Naive thymus-derived CD4-positive, alpha-beta T cell (primary cell): ENCODE measurements around the gene FRRS1. TPM values are rescaled to one million over a fixed set of nuclear protein-coding genes. Genes with fewer than 3 reads are reported as not detected.

Experiments
- ATAC-seq: fragments of 150-1000 bp; cut with Tn5 transposase; 2 replicates; pipeline ENCODE4 v1.10.0; 2021; ENCODE audit warnings: mild to moderate bottlenecking, moderate library complexity
- CTCF ChIA-PET: fragments of 350-600 bp; sonication (Branson Sonifier 250); formaldehyde crosslinking; loops from one replicate; lab custom pipeline; 2021; ENCODE audit warnings: antibody characterized with exemption; lab: Charles Lee
- POLR2A ChIA-PET: fragments of 350-600 bp; sonication (Branson Sonifier 250); formaldehyde crosslinking; loops from one replicate; lab custom pipeline; 2021; ENCODE audit warnings: antibody characterized with exemption, inconsistent platforms; lab: Charles Lee
- DNase-seq, 9 donors: peaks; one replicate each; pipeline versions ENCODE4 v3.0.0 to v3.0.0-alpha.2; 2020 to 2022; ENCODE audit warnings: mixed read lengths in 1 of 9
- H3K27ac ChIP-seq: one replicate; pipeline ENCODE4 v1.7.0; 2013; ENCODE audit warnings: mild to moderate bottlenecking, low read depth, low read length, moderate library complexity
- H3K27me3 ChIP-seq, 2 donors: one replicate each; pipeline ENCODE4 v1.7.0; 2013; ENCODE audit warnings: low read length in 2 of 2, mild to moderate bottlenecking in 2 of 2, moderate library complexity in 2 of 2; ENCODE audit not compliant: control insufficient read depth in 2 of 2, insufficient read depth in 2 of 2
- H3K36me3 ChIP-seq, 3 experiments: 1 replicate in 2 of 3; 2 replicates in 1 of 3; pipeline ENCODE4 v1.7.0; 2013; ENCODE audit warnings: low read length in 3 of 3, mild to moderate bottlenecking in 3 of 3, moderate library complexity in 1 of 3; ENCODE audit not compliant: insufficient read depth in 3 of 3, control insufficient read depth in 2 of 3
- H3K4me1 ChIP-seq, 2 donors: one replicate each; pipeline ENCODE4 v1.7.0; 2013; ENCODE audit warnings: low read length in 2 of 2, mild to moderate bottlenecking in 2 of 2, moderate library complexity in 1 of 2; ENCODE audit not compliant: control insufficient read depth in 2 of 2, insufficient read depth in 2 of 2
- H3K4me3 ChIP-seq: 2 replicates; pipeline ENCODE4 v1.7.0; 2013; ENCODE audit warnings: mild to moderate bottlenecking, low read length
- H3K9me3 ChIP-seq, 3 experiments: 1 replicate in 2 of 3; 2 replicates in 1 of 3; pipeline ENCODE4 v1.7.0; 2013; ENCODE audit warnings: low read length in 3 of 3; ENCODE audit not compliant: control insufficient read depth in 2 of 3
- H3K27ac Mint-ChIP-seq, 9 donors: one replicate each; pipeline ENCODE4 v1.8.0; 2020 to 2022; ENCODE audit warnings: mixed read lengths in 9 of 9, mild to moderate bottlenecking in 8 of 9, moderate library complexity in 5 of 9, inconsistent platforms in 2 of 9
- H3K27me3 Mint-ChIP-seq, 5 donors: one replicate each; pipeline ENCODE4 v1.8.0; 2021 to 2022; ENCODE audit warnings: mixed read lengths in 5 of 5, mild to moderate bottlenecking in 1 of 5
- H3K36me3 Mint-ChIP-seq, 5 donors: one replicate each; pipeline ENCODE4 v1.8.0; 2020 to 2022; ENCODE audit warnings: mixed read lengths in 5 of 5, mild to moderate bottlenecking in 3 of 5, inconsistent platforms in 1 of 5
- H3K4me1 Mint-ChIP-seq, 7 donors: one replicate each; pipeline ENCODE4 v1.8.0; 2020 to 2022; ENCODE audit warnings: mixed read lengths in 7 of 7, mild to moderate bottlenecking in 3 of 7, inconsistent platforms in 1 of 7
- H3K4me3 Mint-ChIP-seq, 10 donors: one replicate each; pipeline ENCODE4 v1.8.0; 2020 to 2022; ENCODE audit warnings: mild to moderate bottlenecking in 10 of 10, mixed read lengths in 10 of 10, moderate library complexity in 6 of 10, inconsistent platforms in 2 of 10
- H3K9me3 Mint-ChIP-seq, 11 donors: one replicate each; pipeline ENCODE4 v1.8.0; 2020 to 2022; ENCODE audit warnings: mixed read lengths in 11 of 11, mild to moderate bottlenecking in 4 of 11, inconsistent platforms in 1 of 11, moderate library complexity in 1 of 11
- intact Hi-C, 2 donors: fragments of 100-400 bp; cut with micrococcal nuclease; formaldehyde crosslinking; loops; one replicate each; pipeline ENCODE4 v1.15.1; 2023
- polyA plus RNA-seq, 2 donors: library from polyadenylated mRNA; unstranded; fragments of 300-500 nt; fragmentation: Illumina TruSeq; gene quantifications; one replicate each; pipeline ENCODE4 v1.2.3, GENCODE V29; 2021
- total RNA-seq, 6 experiments: library from RNA in 5 of 6; stranded (reverse) in 5 of 6; gene quantifications; 1 replicate in 5 of 6; 2 replicates in 1 of 6; pipeline ENCODE4 v1.2.3 and lab custom pipeline; 2021 to 2026

The FRRS1 gene
- total and polyA plus RNA-seq, 7 experiments from 2014 or later, result 0.10 to 1.4 (median 0.55) TPM; not detected in 1

DNA sequence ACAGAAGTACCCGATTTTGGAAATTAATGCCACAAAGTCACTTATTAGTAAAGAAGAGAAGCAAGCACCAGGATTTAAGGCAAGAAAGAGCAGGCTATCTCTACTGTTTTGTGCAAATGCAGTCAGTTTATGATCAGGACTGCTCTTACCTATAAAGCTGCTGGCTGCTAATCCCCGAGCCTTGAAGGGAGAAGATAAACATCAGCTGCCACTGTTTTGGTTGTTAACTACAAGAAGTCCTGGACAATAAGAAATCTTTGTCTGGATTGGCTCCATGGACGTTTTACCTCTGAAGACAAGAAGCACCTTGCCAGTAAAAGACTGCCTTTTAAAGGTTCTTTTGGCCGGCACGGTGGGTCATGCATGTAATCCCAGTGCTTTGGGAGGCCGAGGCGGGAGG, 21.4 kb downstream of the FRRS1 start:
- no peak for DNase-seq
- no peak overlapping the region for H3K4me3 Mint-ChIP-seq
- H3K36me3 ChIP-seq, result no peaks in the 10 kb centered on the region
- no peak for ATAC-seq
- H3K4me1 Mint-ChIP-seq, result peaks cover 0 to 1% (median 0%) of the 10 kb centered on the region in 7 donors
- POLR2A ChIA-PET, result no interaction called here
- no peak overlapping the region for H3K4me3 ChIP-seq
- H3K9me3 ChIP-seq, result no peaks in the 10 kb centered on the region
- H3K27ac Mint-ChIP-seq, result no peak overlapping the region
- CTCF ChIA-PET, result no interaction called here
- H3K27ac ChIP-seq, result no peak overlapping the region
- no peaks in the 10 kb centered on the region for H3K27me3 ChIP-seq
- no peaks in the 10 kb centered on the region for H3K9me3 Mint-ChIP-seq
- intact Hi-C loops, result no loop called here
- H3K27me3 Mint-ChIP-seq, result no peaks in the 10 kb centered on the region
- H3K4me1 ChIP-seq, result no peaks in the 10 kb centered on the region
- no peaks in the 10 kb centered on the region for H3K36me3 Mint-ChIP-seq

DNA sequence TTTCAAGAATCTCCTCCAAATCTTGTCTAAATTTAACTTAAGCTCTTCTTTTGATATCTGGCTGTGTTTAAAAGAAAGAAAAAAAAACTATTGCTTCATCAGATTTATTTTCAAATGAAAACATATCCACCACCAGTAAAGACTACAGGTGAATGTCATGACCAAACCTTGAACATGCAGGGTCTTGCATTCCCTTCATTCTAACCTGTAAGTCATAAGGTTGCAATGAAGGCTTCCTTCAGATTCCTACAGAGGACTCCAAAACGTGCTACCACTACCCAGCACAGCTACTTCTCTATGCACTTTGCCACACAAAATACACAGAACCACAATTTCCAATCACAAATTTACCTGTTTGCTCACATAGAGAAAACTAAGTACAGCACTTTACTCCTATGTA, 26.3 kb downstream of the FRRS1 start:
- ChIA-PET POLR2A (no interaction called here), CTCF (interaction anchor here (0.7 kb wide), 1 partner anchor 14 kb away, joined by 3 read pairs; no protein-coding TSS in a partner anchor)
- Mint-ChIP-seq H3K4me3 (no peak overlapping the region), H3K9me3 (no peaks in the 10 kb centered on the region), H3K36me3 (no peaks in the 10 kb centered on the region), H3K27me3 (no peaks in the 10 kb centered on the region), H3K4me1 (no peaks in the 10 kb centered on the region), H3K27ac (no peak overlapping the region)
- H3K27ac ChIP-seq, result no peak overlapping the region
- ATAC-seq (no peak), DNase-seq (no peak)
- no peaks in the 10 kb centered on the region for H3K36me3 ChIP-seq
- intact Hi-C loops, result no loop called here
- H3K9me3 ChIP-seq, result no peaks in the 10 kb centered on the region
- H3K4me3 ChIP-seq, result no peak overlapping the region
- no peaks in the 10 kb centered on the region for H3K27me3 ChIP-seq
- H3K4me1 ChIP-seq, result no peaks in the 10 kb centered on the region

DNA sequence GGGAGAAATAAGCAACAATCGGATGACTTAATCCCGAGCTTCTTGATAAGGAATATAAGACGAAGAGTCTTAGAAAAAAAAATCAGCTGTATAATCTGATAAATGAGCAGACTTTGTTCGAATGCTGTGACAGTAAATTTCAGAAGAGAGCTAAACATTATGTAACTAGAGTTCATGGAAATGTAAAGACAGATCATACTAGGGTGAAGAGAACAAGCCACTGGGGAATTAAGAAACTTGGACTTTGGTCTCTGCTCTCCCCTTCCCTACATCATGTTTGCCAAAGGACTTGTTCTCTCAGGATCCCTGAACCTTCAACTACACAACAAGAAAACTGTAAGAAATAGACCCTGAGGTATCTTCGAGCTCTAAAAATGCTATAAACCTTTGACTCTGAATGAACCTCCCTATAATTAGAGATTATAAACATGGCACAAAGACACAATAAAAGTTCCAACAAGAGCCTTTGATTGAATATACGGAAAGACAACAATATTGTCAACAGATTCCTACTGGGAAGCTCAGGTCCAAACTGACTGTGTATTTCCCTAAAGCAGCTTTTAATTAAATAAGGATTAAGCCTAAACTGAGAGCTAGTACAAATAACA, 27.5 kb downstream of the FRRS1 start:
- Histone ChIP-seq H3K4me1 (no peaks in the 10 kb centered on the region), H3K27ac (no peak overlapping the region), H3K4me3 (no peak overlapping the region), H3K9me3 (no peaks in the 10 kb centered on the region), H3K27me3 (no peaks in the 10 kb centered on the region), H3K36me3 (no peaks in the 10 kb centered on the region)
- Mint-ChIP-seq H3K4me1 (no peaks in the 10 kb centered on the region), H3K27ac (no peak overlapping the region), H3K27me3 (peaks cover 0 to 2% (median 0%) of the 10 kb centered on the region in 5 donors), H3K9me3 (no peaks in the 10 kb centered on the region), H3K4me3 (no peak overlapping the region), H3K36me3 (no peaks in the 10 kb centered on the region)
- CTCF ChIA-PET, result no interaction called here
- POLR2A ChIA-PET, result no interaction called here
- DNase-seq (no peak), ATAC-seq (no peak)
- intact Hi-C loops, result no loop called here

DNA sequence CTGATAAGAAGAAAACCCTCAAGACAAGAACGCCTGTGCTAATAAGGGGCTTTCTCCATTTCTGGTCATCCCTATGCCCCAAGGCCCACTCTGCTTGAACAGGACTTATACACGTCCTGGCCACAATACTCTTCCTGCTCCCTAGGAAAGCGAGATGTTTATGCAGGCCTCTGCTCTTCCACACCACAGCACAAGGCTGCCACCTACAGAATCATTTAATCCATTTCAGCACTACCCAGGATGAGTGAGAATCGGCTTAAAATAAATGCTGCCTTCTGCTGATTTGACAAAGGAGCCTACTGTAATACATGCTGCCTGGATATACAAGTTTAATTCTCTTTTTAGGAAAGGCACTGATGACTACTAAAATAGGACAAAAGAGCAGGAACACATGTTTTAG, 29.4 kb downstream of the FRRS1 start:
- no peaks in the 10 kb centered on the region for H3K9me3 ChIP-seq
- intact Hi-C loops, result no loop called here
- CTCF ChIA-PET, result no interaction called here
- H3K4me1 ChIP-seq, result no peaks in the 10 kb centered on the region
- no peaks in the 10 kb centered on the region for H3K36me3 ChIP-seq
- no peak for ATAC-seq
- DNase-seq, result peak in 1 of 9 donors; percentile 1
- H3K27me3 ChIP-seq, result no peaks in the 10 kb centered on the region
- H3K27ac ChIP-seq, result no peak overlapping the region
- Mint-ChIP-seq H3K27me3 (peaks cover 0 to 7% (median 0%) of the 10 kb centered on the region in 5 donors), H3K4me3 (no peak overlapping the region), H3K9me3 (no peaks in the 10 kb centered on the region), H3K27ac (no peak overlapping the region), H3K4me1 (no peaks in the 10 kb centered on the region), H3K36me3 (no peaks in the 10 kb centered on the region)
- POLR2A ChIA-PET, result no interaction called here
- no peak overlapping the region for H3K4me3 ChIP-seq

DNA sequence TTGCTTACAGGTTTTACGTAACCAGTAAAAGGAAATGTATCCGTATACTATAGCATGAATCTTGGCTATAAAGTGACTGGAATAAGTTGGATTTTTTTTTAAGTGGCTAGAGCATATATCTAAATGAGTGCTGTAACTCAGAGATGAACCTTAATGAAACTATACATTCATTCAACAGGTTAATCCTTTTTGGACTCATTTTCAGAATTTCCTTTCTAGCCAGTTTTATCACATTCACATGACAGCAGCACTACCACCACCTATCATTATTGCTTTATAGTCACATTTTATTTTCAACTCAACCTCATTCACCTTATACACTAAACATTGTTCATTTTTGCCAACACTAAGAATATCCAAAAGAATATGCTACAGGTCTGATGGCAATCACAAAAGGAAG, 30.6 kb downstream of the FRRS1 start:
- POLR2A ChIA-PET, result no interaction called here
- Mint-ChIP-seq H3K27me3 (peaks cover 0 to 7% (median 0%) of the 10 kb centered on the region in 5 donors), H3K36me3 (no peaks in the 10 kb centered on the region), H3K4me3 (no peak overlapping the region), H3K9me3 (no peaks in the 10 kb centered on the region), H3K4me1 (no peaks in the 10 kb centered on the region), H3K27ac (no peak overlapping the region)
- Histone ChIP-seq H3K27ac (no peak overlapping the region), H3K4me3 (no peak overlapping the region), H3K9me3 (no peaks in the 10 kb centered on the region), H3K27me3 (no peaks in the 10 kb centered on the region), H3K4me1 (no peaks in the 10 kb centered on the region), H3K36me3 (no peaks in the 10 kb centered on the region)
- ATAC-seq (no peak), DNase-seq (no peak)
- CTCF ChIA-PET, result no interaction called here
- intact Hi-C loops, result no loop called here

DNA sequence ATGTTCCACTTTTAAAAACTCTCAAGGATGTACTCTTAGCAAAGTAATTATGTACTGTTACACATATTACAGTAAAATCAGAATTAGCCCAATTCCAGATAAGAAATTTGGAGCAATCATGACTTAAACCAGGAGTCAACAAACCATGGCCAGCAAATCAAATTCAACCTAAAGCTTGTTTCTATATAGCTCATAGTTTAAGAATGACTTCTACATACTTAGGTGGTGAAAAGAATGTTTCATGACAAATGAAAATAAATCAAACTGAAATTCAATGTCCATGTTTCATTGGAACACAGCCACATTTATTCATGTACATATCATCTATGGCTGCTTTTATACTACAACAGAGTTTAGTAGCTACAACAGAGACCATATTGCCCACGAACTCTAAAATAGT, 35.1 kb downstream of the FRRS1 start:
- intact Hi-C loops, result no loop called here
- POLR2A ChIA-PET, result no interaction called here
- Histone ChIP-seq H3K9me3 (no peaks in the 10 kb centered on the region), H3K4me1 (no peaks in the 10 kb centered on the region), H3K4me3 (no peak overlapping the region), H3K27me3 (no peaks in the 10 kb centered on the region), H3K36me3 (no peaks in the 10 kb centered on the region), H3K27ac (no peak overlapping the region)
- Mint-ChIP-seq H3K27ac (no peak overlapping the region), H3K4me1 (no peaks in the 10 kb centered on the region), H3K36me3 (no peaks in the 10 kb centered on the region), H3K27me3 (peaks cover 0 to 7% (median 0%) of the 10 kb centered on the region in 5 donors), H3K9me3 (no peaks in the 10 kb centered on the region), H3K4me3 (no peak overlapping the region)
- ATAC-seq (no peak), DNase-seq (no peak)
- CTCF ChIA-PET, result no interaction called here

DNA sequence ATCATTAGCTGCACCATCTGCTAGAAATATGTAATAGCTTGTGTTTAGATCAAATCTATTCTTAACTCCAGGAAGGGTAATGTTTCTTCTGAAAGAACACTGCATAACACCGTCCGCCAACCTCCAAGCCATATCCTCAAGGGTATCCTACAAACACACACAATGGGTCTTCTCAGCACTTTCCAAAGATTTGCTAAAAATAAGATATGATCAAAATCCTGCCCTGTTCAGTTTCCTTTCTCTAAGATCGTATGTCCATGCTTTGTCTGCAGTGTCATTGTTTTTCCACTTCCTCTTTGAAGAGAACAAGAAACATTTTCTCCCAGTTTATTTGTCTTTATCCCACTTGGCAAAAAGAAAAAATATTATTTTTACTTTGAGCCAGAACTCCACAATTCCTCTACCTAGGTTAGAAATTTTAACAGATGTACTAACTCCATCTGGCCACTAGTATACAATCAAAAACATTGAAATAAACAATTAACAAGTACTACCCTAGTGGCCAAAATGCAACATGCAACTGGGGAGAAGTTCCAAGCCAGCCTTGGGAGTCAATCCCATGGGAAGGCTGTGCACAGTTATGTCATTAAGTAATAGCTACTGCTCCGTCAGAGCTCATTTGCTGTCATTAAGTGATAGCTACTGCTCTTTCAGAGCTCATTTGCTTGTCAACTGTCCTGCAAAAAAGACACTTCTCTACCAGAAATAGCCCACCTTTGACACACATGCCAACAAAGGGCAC, 37.8 kb downstream of the FRRS1 start:
- no peak overlapping the region for H3K27ac Mint-ChIP-seq
- Histone ChIP-seq H3K27me3 (no peaks in the 10 kb centered on the region), H3K4me3 (no peak overlapping the region), H3K4me1 (no peaks in the 10 kb centered on the region), H3K27ac (no peak overlapping the region), H3K36me3 (no peaks in the 10 kb centered on the region), H3K9me3 (no peaks in the 10 kb centered on the region)
- CTCF ChIA-PET, result no interaction called here
- no peak overlapping the region for H3K4me3 Mint-ChIP-seq
- ATAC-seq (no peak), DNase-seq (no peak)
- no peaks in the 10 kb centered on the region for H3K36me3 Mint-ChIP-seq
- peaks cover 0 to 2% (median 0%) of the 10 kb centered on the region in 11 donors for H3K9me3 Mint-ChIP-seq
- no peaks in the 10 kb centered on the region for H3K4me1 Mint-ChIP-seq
- POLR2A ChIA-PET, result no interaction called here
- peaks cover 0 to 9% (median 0%) of the 10 kb centered on the region in 5 donors for H3K27me3 Mint-ChIP-seq
- intact Hi-C loops, result no loop called here
